ENCODE results near the gene PLEKHA6. TPM values are rescaled to one million over a fixed set of nuclear protein-coding genes. Genes with fewer than 3 reads are reported as not detected.

Gene PLEKHA6
- total and polyA plus RNA-seq, 3 donors from 2014 or later, result 5.9 to 14.7 (median 10.0) TPM

DNA sequence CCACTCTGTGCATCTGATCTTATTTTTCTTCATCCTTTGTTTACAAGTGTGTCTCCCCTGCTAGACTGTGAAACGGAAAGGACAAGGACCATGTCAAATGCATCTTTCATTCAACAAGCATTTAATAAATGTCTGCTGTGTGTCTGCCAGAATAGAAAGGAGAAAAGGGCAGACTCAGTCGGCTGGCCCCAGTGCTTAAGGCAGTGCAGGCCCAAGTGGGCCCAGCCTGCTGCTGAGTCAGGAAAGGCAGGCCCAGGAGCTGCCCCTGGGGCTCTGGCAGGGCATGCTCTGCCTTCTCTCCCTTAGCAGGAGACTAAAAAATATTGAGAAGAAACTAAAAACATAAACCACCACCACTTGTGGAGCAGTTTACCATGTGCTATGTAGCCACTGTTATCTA is 38.1 kb downstream of the PLEKHA6 start:
- Histone ChIP-seq H3K4me3 (no peak overlapping the region), H3K4me1 (no peaks in the 10 kb centered on the region), H3K27ac (no peak overlapping the region), H3K27me3 (no peaks in the 10 kb centered on the region), H3K9me3 (no peaks in the 10 kb centered on the region), H3K36me3 (ENCODE audit: low read depth, missing control alignments) (no peaks in the 10 kb centered on the region)
- intact Hi-C loops (cut with DNase I; ENCODE audit: low total_unique reads), result no loop called here
- DNase-seq, result no peak
- 49 to 68% methylated on average over 2 of the region's 2 CpGs for WGBS, 2 donors
- TF ChIP-seq, protein P1, sequence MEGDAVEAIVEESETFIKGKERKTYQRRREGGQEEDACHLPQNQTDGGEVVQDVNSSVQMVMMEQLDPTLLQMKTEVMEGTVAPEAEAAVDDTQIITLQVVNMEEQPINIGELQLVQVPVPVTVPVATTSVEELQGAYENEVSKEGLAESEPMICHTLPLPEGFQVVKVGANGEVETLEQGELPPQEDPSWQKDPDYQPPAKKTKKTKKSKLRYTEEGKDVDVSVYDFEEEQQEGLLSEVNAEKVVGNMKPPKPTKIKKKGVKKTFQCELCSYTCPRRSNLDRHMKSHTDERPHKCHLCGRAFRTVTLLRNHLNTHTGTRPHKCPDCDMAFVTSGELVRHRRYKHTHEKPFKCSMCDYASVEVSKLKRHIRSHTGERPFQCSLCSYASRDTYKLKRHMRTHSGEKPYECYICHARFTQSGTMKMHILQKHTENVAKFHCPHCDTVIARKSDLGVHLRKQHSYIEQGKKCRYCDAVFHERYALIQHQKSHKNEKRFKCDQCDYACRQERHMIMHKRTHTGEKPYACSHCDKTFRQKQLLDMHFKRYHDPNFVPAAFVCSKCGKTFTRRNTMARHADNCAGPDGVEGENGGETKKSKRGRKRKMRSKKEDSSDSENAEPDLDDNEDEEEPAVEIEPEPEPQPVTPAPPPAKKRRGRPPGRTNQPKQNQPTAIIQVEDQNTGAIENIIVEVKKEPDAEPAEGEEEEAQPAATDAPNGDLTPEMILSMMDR (IDR thresholded peaks at IDR 0.05), result no peak
- no peak for TF ChIP-seq POLR2A (IDR thresholded peaks at IDR 0.05)

DNA sequence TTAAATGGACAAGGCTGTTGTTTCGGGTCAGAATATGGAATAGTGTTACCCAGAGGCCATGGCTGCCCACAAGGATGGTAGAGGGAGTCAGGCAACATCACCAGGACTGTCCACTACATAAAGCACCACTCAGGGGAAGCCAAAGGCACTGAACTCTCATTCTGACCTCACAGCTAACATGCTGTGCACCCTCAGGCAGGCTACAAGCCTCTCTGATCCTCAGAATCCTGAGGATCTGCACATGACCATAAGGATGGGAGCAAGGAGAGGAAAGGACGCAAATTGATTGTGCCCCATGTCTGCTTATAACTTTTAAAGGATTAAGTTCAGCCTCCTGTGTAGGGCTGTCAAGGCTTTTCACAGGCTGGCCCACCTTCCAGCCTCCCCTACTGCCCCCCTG is 38.7 kb downstream of the PLEKHA6 start:
- DNase-seq, result no peak
- TF ChIP-seq POLR2A (IDR thresholded peaks at IDR 0.05), result no peak
- TF ChIP-seq, protein P1 (IDR thresholded peaks at IDR 0.05), result no peak
- H3K36me3 ChIP-seq (ENCODE audit: low read depth, missing control alignments), result no peaks in the 10 kb centered on the region
- WGBS, 2 donors, result 97 to 100% methylated on average over 2 of the region's 2 CpGs
- H3K4me1 ChIP-seq, result no peaks in the 10 kb centered on the region
- H3K4me3 ChIP-seq, result no peak overlapping the region
- intact Hi-C loops (cut with DNase I; ENCODE audit: low total_unique reads), result no loop called here
- no peaks in the 10 kb centered on the region for H3K27me3 ChIP-seq
- H3K9me3 ChIP-seq, result no peaks in the 10 kb centered on the region
- no peak overlapping the region for H3K27ac ChIP-seq

DNA sequence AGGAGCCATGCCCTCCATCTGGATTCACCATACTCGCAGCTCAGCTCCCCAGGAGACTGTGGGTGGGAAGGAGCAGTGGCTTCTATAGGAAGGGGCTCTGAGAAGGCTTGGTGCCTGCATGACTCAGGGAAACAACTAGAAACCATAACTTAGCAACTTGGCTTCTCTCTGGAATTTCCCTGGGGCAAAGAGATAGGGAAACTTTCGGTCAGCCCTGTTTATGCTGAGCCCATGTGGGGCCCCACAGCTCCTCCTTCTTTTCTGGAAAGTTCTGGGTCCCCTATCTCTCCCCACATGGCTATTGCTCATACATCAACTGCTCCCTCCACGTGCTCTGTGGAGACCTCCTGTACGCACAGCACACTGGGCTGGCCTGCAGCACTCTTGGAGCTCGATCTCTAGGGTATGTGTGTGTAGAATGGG is 39.3 kb downstream of the PLEKHA6 start:
- Histone ChIP-seq H3K4me1 (no peaks in the 10 kb centered on the region), H3K9me3 (no peaks in the 10 kb centered on the region), H3K4me3 (no peak overlapping the region), H3K27ac (no peak overlapping the region), H3K27me3 (no peaks in the 10 kb centered on the region), H3K36me3 (ENCODE audit: low read depth, missing control alignments) (no peaks in the 10 kb centered on the region)
- TF ChIP-seq, protein P1 (IDR thresholded peaks at IDR 0.05), result no peak
- intact Hi-C loops (cut with DNase I; ENCODE audit: low total_unique reads), result no loop called here
- DNase-seq, result no peak
- 73 to 82% methylated on average over 5 of the region's 5 CpGs for WGBS, 2 donors

DNA sequence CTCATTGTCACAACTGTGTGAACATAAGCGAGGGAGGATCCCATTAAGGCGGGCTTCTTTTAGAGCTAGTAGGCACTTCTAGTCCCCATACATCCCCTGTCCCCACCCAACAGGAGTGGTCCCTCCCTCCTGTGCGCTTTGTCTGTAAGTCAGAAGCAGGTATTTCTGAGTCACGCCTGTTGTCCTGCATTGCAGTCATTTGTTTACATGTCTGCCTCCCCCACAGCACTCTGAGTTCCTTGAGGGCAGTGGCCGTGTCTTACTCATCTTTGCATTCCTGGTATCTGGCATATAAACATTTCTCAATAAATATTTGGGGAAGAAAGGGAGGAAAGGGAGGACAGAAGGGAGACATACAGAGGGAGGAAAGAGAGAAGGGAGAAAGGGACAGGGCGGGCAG is 40.3 kb downstream of the PLEKHA6 start:
- Histone ChIP-seq H3K4me3 (no peak overlapping the region), H3K9me3 (no peaks in the 10 kb centered on the region), H3K27me3 (no peaks in the 10 kb centered on the region), H3K4me1 (no peaks in the 10 kb centered on the region), H3K27ac (no peak overlapping the region), H3K36me3 (ENCODE audit: low read depth, missing control alignments) (no peaks in the 10 kb centered on the region)
- WGBS, 2 donors, result 75 to 87% methylated on average over 6 of the region's 6 CpGs
- TF ChIP-seq, protein P1 (IDR thresholded peaks at IDR 0.05), result no peak
- no peak for TF ChIP-seq POLR2A (IDR thresholded peaks at IDR 0.05)
- intact Hi-C loops (cut with DNase I; ENCODE audit: low total_unique reads), result no loop called here
- DNase-seq, result no peak

DNA sequence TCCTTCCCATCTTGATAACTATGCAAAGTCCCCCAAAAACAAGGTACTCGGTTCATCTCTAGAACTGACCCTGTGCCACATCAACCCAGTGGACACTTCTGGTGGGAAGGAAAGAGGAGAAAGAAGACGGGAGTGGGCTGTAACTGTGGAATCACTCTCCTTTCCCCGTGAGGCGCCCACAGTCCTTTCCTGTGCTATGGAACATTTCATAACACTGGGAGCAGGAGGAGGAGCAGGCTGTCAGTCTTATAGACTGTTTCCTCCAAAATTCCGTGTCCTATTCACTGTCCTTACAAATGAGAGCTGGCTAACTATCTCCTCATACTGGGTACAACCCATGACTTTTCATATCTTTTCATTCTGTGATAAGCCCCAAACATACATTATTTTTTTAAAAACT is 40.7 kb downstream of the PLEKHA6 start:
- no peak for DNase-seq
- WGBS, 2 donors, result 81 to 85% methylated on average over 5 of the region's 5 CpGs
- intact Hi-C loops (cut with DNase I; ENCODE audit: low total_unique reads), result no loop called here
- Histone ChIP-seq H3K4me3 (no peak overlapping the region), H3K9me3 (no peaks in the 10 kb centered on the region), H3K4me1 (peaks cover 2% of the 10 kb centered on the region), H3K27ac (no peak overlapping the region), H3K27me3 (no peaks in the 10 kb centered on the region), H3K36me3 (ENCODE audit: low read depth, missing control alignments) (no peaks in the 10 kb centered on the region)
- TF ChIP-seq POLR2A (IDR thresholded peaks at IDR 0.05), result no peak
- TF ChIP-seq, protein P1 (IDR thresholded peaks at IDR 0.05), result no peak

Data from testis (tissue), 3 donors.